IPS-15b (cell line): Measurements from ENCODE around the gene ENPP3.

Experiments
- H3K27me3 ChIP-seq: one replicate; pipeline ENCODE4 v1.6.1; 2013; ENCODE audit warnings: low read length; ENCODE audit not compliant: control insufficient read depth, insufficient read depth
- H3K36me3 ChIP-seq: one replicate; pipeline ENCODE4 v1.6.1; 2013; ENCODE audit warnings: low read length; ENCODE audit not compliant: control insufficient read depth, insufficient read depth
- H3K4me1 ChIP-seq: one replicate; pipeline ENCODE4 v1.6.1; 2013; ENCODE audit warnings: mild to moderate bottlenecking, low read length; ENCODE audit not compliant: control insufficient read depth, insufficient read depth
- H3K4me3 ChIP-seq: one replicate; pipeline ENCODE4 v1.5.1; 2013; ENCODE audit warnings: low read depth, low read length
- H3K9ac ChIP-seq: one replicate; pipeline ENCODE4 v1.6.1; 2013; ENCODE audit warnings: low read depth, mild to moderate bottlenecking, low read length
- H3K9me3 ChIP-seq: one replicate; pipeline ENCODE4 v1.6.1; 2013; ENCODE audit warnings: mild to moderate bottlenecking, low read length; ENCODE audit not compliant: control insufficient read depth, insufficient read depth

The ENPP3 gene

DNA sequence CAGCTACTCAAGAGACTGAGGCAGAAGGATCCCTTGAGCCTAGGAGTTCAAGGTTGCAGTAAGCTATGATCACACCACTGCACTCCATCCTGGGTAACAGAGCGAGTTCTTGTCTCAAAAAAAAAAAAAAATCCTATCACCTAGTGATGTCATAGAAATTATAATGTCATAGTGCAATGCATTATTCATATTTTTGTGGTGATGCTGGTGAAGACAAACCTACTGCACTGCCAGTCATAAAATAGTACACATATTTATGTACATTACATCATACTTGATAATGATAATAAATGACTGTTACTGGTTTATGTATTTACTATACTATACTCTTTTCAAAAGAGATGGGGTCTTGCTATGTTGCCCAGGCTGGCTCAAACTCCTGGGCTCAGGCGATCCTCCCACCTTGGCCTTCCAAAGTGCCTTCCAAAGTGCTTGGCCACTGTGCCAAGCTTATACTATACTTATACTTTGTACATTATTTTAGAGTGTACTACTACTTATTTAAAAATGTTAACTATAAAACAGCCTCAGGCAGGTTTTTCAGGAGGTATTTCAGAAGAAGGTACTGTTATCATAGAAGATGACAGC, 26.6 kb downstream of the ENPP3 start:
- Histone ChIP-seq H3K4me3 (no peak overlapping the region), H3K27me3 (peaks cover 4% of the 10 kb centered on the region), H3K36me3 (no peaks in the 10 kb centered on the region), H3K9me3 (no peaks in the 10 kb centered on the region), H3K4me1 (no peaks in the 10 kb centered on the region), H3K9ac (no peak overlapping the region)

- Histone ChIP-seq H3K36me3 (no peaks in the 10 kb centered on the region), H3K9me3 (no peaks in the 10 kb centered on the region), H3K4me1 (no peaks in the 10 kb centered on the region), H3K27me3 (peaks cover 4% of the 10 kb centered on the region), H3K9ac (no peak overlapping the region), H3K4me3 (no peak overlapping the region)
These were observed 32.8 kb downstream of the ENPP3 start for GRCh38 chr6:131669891-131670290.

GRCh38 chr6:131673184-131673583, 36.1 kb downstream of the ENPP3 start:
- H3K4me1 ChIP-seq, result no peaks in the 10 kb centered on the region
- H3K4me3 ChIP-seq, result no peak overlapping the region
- no peak overlapping the region for H3K9ac ChIP-seq
- no peaks in the 10 kb centered on the region for H3K27me3 ChIP-seq
- no peaks in the 10 kb centered on the region for H3K36me3 ChIP-seq
- H3K9me3 ChIP-seq, result no peaks in the 10 kb centered on the region

DNA sequence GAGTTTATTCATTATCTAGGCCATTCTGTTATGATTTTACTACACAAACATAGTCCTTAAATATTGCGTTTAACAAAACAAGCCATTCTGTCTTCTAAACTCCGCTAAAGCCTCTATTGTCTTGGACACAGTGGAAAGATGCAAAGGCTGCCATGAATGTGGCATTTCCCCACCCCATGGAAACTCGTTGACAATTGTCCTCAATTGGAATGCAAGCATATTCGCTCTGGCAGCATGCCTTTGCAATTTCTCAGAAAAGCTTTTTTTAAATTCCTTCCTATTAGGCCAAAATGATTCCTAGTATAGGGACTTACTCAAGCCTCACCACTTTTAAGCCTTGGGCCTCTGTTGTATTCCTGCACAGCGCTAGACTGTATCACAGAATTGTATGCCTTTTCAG, 41.3 kb downstream of the ENPP3 start:
- no peaks in the 10 kb centered on the region for H3K9me3 ChIP-seq
- H3K27me3 ChIP-seq, result no peaks in the 10 kb centered on the region
- H3K36me3 ChIP-seq, result no peaks in the 10 kb centered on the region
- H3K4me1 ChIP-seq, result no peaks in the 10 kb centered on the region
- H3K4me3 ChIP-seq, result no peak overlapping the region
- H3K9ac ChIP-seq, result no peak overlapping the region

GRCh38 chr6:131680868-131681267, 43.8 kb downstream of the ENPP3 start:
- H3K36me3 ChIP-seq, result no peaks in the 10 kb centered on the region
- H3K4me1 ChIP-seq, result no peaks in the 10 kb centered on the region
- no peaks in the 10 kb centered on the region for H3K27me3 ChIP-seq
- H3K9ac ChIP-seq, result no peak overlapping the region
- no peaks in the 10 kb centered on the region for H3K9me3 ChIP-seq
- H3K4me3 ChIP-seq, result no peak overlapping the region

DNA sequence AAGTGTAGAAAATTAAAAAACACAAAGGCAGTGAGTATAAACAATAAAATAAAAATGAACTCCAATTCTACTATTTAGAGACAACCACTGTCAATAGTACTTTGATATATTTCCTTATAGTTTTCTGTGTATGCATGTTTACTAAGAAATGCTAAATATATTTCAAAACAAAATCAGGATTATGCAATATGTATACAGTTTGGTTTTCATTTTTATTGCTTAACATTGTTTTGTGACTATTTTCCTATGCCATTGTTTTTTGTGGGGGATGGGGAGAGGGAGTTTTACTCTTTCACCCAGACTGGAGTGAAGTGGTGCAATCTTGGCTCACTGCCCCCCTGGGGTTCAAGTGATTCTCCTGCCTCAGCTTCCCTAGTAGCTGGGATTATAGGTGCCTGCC, 44.5 kb downstream of the ENPP3 start:
- Histone ChIP-seq H3K4me3 (no peak overlapping the region), H3K36me3 (no peaks in the 10 kb centered on the region), H3K27me3 (no peaks in the 10 kb centered on the region), H3K9ac (no peak overlapping the region), H3K4me1 (no peaks in the 10 kb centered on the region), H3K9me3 (no peaks in the 10 kb centered on the region)

GRCh38 chr6:131682442-131682841, 45.3 kb downstream of the ENPP3 start:
- H3K9me3 ChIP-seq, result no peaks in the 10 kb centered on the region
- H3K4me1 ChIP-seq, result no peaks in the 10 kb centered on the region
- no peak overlapping the region for H3K9ac ChIP-seq
- no peak overlapping the region for H3K4me3 ChIP-seq
- H3K36me3 ChIP-seq, result no peaks in the 10 kb centered on the region
- no peaks in the 10 kb centered on the region for H3K27me3 ChIP-seq

DNA sequence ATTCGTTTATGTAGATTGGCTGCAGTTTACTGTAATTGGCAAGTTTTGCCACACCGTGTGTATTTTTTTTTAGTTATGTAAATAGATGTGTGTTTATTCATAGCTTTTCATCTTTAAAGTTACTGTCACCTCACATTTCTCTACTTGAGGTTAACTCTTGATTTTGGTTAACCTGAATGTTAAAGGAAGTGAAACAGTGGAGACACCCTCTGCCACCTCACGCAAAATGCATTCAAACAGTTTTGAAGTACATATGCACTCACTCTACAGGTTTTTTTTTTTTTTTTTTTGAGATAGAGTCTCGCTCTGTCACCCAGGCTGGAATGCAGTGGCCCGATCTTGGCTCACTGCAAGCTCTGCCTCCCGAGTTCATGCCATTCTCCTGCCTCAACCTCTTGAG, 46.4 kb downstream of the ENPP3 start:
- Histone ChIP-seq H3K9ac (no peak overlapping the region), H3K9me3 (no peaks in the 10 kb centered on the region), H3K4me3 (no peak overlapping the region), H3K27me3 (no peaks in the 10 kb centered on the region), H3K4me1 (peaks cover 1% of the 10 kb centered on the region), H3K36me3 (no peaks in the 10 kb centered on the region)

- no peaks in the 10 kb centered on the region for H3K36me3 ChIP-seq
- H3K4me3 ChIP-seq, result no peak overlapping the region
- H3K4me1 ChIP-seq, result peaks cover 2% of the 10 kb centered on the region
- H3K9me3 ChIP-seq, result no peaks in the 10 kb centered on the region
- H3K27me3 ChIP-seq, result no peaks in the 10 kb centered on the region
- no peak overlapping the region for H3K9ac ChIP-seq
These were observed 48.2 kb downstream of the ENPP3 start for GRCh38 chr6:131685266-131685780.

GRCh38 chr6:131687022-131687421, 49.9 kb downstream of the ENPP3 start:
- Histone ChIP-seq H3K9me3 (no peaks in the 10 kb centered on the region), H3K36me3 (no peaks in the 10 kb centered on the region), H3K4me1 (peaks cover 2% of the 10 kb centered on the region), H3K4me3 (no peak overlapping the region), H3K9ac (no peak overlapping the region), H3K27me3 (no peaks in the 10 kb centered on the region)

- Histone ChIP-seq H3K36me3 (no peaks in the 10 kb centered on the region), H3K4me1 (peaks cover 4% of the 10 kb centered on the region), H3K9ac (no peak overlapping the region), H3K27me3 (no peaks in the 10 kb centered on the region), H3K9me3 (no peaks in the 10 kb centered on the region), H3K4me3 (no peak overlapping the region)
These were observed 51.2 kb downstream of the ENPP3 start for GRCh38 chr6:131688286-131688685.

DNA sequence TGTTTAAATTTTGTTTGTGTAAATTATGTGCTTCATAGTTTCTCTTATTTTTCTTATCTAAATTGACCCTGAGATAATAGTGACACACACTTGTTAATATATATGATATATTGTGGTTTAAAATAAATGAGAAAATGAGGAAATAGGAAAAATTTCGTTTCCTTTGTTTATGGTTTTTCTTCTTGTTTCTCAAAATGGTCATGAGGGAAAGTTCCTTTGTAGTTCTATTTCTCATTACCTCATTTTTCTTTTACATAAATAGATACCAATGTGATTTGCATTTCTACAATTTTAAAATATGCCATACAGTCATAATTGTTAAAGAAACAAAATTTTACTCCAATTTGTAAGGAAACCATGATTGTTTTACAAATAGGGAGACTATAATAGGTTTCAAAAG, 54.9 kb downstream of the ENPP3 start:
- Histone ChIP-seq H3K9ac (no peak overlapping the region), H3K4me3 (no peak overlapping the region)

More for the DNA sequence above, 54.9 kb downstream of the ENPP3 start:
- Histone ChIP-seq H3K36me3 (no peaks in the 10 kb centered on the region), H3K4me1 (peaks cover 8% of the 10 kb centered on the region), H3K9me3 (no peaks in the 10 kb centered on the region), H3K27me3 (no peaks in the 10 kb centered on the region)
